Astrocyte of the spinal cord (primary cell): Measurements from ENCODE around the gene C7orf33.

Experiments used
- DNase-seq: peaks from one replicate; pipeline ENCODE4 v3.0.0; 2011; ENCODE audit warnings: low read depth, low spot score
- H3K4me3 ChIP-seq: 2 replicates; pipeline ENCODE4 v1.5.1; 2011; ENCODE audit warnings: low read depth, mild to moderate bottlenecking, low read length, moderate library complexity
- CTCF ChIP-seq: IDR thresholded peaks from 2 replicates; pipeline ENCODE4 v1.5.1; 2012; ENCODE audit warnings: low read depth, mild to moderate bottlenecking, low read length, inconsistent platforms
- in situ Hi-C: cut with HindIII; loops from 2 replicates; pipeline ENCODE4 v1.10.0; 2017; ENCODE audit warnings: low sequenced_read_pairs

Gene C7orf33

GRCh38 chr7:148590471-148590870 lies at the start of gene C7orf33:
TSS of gene C7orf33 (plus strand) at chr7:148590766. CDS start at chr7:148590926, 160 bp downstream.
- no peak for TF ChIP-seq CTCF
- in situ Hi-C loops = no loop called here
- no peak within 1 kb of the TSS for H3K4me3 ChIP-seq
- DNase-seq = no peak

GRCh38 chr7:148541891-148542504 lies 48.6 kb upstream of the C7orf33 start:
- no peak overlapping the region for H3K4me3 ChIP-seq
- DNase-seq = no peak
- in situ Hi-C loops = no loop called here
- TF ChIP-seq CTCF = no peak

- DNase-seq = no peak
- no peak for TF ChIP-seq CTCF
- in situ Hi-C loops = no loop called here
- no peak overlapping the region for H3K4me3 ChIP-seq
Observed at GRCh38 chr7:148543302-148543701, 47.3 kb upstream of the C7orf33 start.

- no peak for TF ChIP-seq CTCF
- in situ Hi-C loops = no loop called here
- H3K4me3 ChIP-seq = no peak overlapping the region
- DNase-seq = no peak
Observed at GRCh38 chr7:148545172-148545571, 45.4 kb upstream of the C7orf33 start.

- DNase-seq = no peak
- no peak for TF ChIP-seq CTCF
- in situ Hi-C loops = no loop called here
- no peak overlapping the region for H3K4me3 ChIP-seq
Observed at GRCh38 chr7:148545932-148546331, 44.6 kb upstream of the C7orf33 start.

GRCh38 chr7:148546857-148547256 lies 43.7 kb upstream of the C7orf33 start:
- no peak for TF ChIP-seq CTCF
- H3K4me3 ChIP-seq = no peak overlapping the region
- no peak for DNase-seq
- in situ Hi-C loops = no loop called here
